HG02973 (cell line): Measurements from ENCODE around the gene ZNF850.

Source experiments
- ATAC-seq: cut with Tn5 transposase; IDR thresholded peaks from one replicate; pipeline ENCODE4 v1.9.1; 2021; ENCODE audit warnings: moderate library complexity; ENCODE audit not compliant: unreplicated experiment

Gene ZNF850

GRCh38 chr19:36707134-36707533 is 65.5 kb downstream of the ZNF850 start:
- no peak for ATAC-seq

GRCh38 chr19:36688058-36688457 is 84.5 kb downstream of the ZNF850 start:
- ATAC-seq, result no peak

- peak; percentile 90 for ATAC-seq
Observed at GRCh38 chr19:36687214-36688056, 85.2 kb downstream of the ZNF850 start, which contains the start of gene ZNF567. ZNF567 (plus strand) TSS chr19:36687612; CDS start chr19:36694868, 7,256 bp downstream.

GRCh38 chr19:36686365-36687213 is 86.0 kb downstream of the ZNF850 start:
- ATAC-seq, result no peak

GRCh38 chr19:36685835-36686234 is 86.8 kb downstream of the ZNF850 start:
- no peak for ATAC-seq

GRCh38 chr19:36679455-36679854 is 93.2 kb downstream of the ZNF850 start:
- no peak for ATAC-seq

- no peak for ATAC-seq
Observed at GRCh38 chr19:36674201-36674600, 98.4 kb downstream of the ZNF850 start.

- ATAC-seq, result no peak
Observed at GRCh38 chr19:36672368-36672767, 100.2 kb downstream of the ZNF850 start.

GRCh38 chr19:36668646-36669045 is 104.0 kb downstream of the ZNF850 start:
- no peak for ATAC-seq

GRCh38 chr19:36665832-36666231 is 106.8 kb downstream of the ZNF850 start:
- no peak for ATAC-seq
